GM12864 (cell line): ENCODE measurements around the gene ATP8B4.
"Not testable (repeated sequence)": the region's sequence is repeated elsewhere in the genome, so short reads cannot be mapped to it uniquely, and the experiment has no call there.

Source experiments
- DNase-seq: peaks from one replicate; pipeline ENCODE4 v3.0.0-alpha.2; 2011; ENCODE audit warnings: low read depth
- H3K4me3 ChIP-seq: 2 replicates; pipeline ENCODE4 v1.5.1; 2011; ENCODE audit warnings: mild to moderate bottlenecking, low read depth, low read length, control low read depth
- TF ChIP-seq, protein P1 (sequence below): IDR thresholded peaks from 2 replicates; pipeline ENCODE4 v1.5.1; 2011; ENCODE audit warnings: low read depth, mild to moderate bottlenecking, moderate library complexity, low read length, control low read depth, inconsistent platforms; ENCODE audit errors: missing control alignments

The ATP8B4 gene

DNA sequence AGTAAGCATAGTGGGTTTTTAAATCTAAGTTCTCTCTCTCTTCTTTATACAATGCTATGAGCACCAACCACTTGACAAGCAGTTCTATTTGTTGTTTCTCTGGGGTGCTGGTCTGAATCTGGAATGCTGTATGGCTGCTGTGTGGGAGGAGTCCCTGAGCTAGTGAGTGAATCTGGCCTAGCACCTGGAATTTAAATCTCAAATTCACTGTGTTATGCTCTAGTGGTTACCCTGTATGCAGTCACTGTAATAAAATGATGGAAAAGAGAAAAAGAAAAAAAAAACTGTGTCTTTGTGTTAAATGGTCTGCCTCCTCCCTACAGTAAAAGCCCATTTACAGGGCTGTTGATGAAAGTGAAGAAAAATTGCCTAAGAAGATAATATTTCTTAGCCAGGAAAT is 155.0 kb downstream of the ATP8B4 start:
- no peak overlapping the region for H3K4me3 ChIP-seq
- DNase-seq = no peak
- TF ChIP-seq, protein P1, sequence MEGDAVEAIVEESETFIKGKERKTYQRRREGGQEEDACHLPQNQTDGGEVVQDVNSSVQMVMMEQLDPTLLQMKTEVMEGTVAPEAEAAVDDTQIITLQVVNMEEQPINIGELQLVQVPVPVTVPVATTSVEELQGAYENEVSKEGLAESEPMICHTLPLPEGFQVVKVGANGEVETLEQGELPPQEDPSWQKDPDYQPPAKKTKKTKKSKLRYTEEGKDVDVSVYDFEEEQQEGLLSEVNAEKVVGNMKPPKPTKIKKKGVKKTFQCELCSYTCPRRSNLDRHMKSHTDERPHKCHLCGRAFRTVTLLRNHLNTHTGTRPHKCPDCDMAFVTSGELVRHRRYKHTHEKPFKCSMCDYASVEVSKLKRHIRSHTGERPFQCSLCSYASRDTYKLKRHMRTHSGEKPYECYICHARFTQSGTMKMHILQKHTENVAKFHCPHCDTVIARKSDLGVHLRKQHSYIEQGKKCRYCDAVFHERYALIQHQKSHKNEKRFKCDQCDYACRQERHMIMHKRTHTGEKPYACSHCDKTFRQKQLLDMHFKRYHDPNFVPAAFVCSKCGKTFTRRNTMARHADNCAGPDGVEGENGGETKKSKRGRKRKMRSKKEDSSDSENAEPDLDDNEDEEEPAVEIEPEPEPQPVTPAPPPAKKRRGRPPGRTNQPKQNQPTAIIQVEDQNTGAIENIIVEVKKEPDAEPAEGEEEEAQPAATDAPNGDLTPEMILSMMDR = no peak

DNA sequence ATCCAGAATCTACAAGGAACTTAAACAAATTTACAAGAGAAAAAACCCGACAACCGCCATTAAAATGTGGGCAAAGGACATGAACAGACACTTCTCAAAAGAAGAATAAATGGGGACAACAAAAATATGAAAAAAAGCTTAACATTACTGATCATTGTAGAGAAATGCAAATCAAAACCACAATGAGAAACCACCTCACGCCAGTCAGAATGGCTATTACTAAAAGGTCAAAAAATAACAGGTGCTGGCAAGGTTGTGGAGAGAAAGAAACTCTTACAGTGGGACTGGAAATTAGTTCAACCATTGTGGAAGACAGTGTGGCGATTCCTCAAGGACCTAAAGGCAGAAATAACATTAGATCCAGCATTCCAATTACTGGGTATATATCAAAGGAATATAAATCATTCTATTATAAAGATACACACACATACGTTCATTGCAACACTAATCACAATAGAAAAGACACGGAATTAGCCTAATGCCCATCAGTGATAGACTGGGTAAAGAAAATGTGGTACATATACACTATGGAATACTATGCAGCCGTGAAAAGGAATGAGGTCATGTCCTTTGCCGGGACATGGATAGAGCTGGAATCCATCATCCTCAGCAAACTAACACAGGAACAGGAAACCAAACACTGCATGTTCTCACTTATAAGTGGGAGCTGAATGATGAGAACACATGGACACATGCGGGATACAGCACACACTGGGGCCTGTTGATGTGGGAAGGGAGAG is 155.8 kb downstream of the ATP8B4 start:
- not testable (repeated sequence) for H3K4me3 ChIP-seq, DNase-seq

DNA sequence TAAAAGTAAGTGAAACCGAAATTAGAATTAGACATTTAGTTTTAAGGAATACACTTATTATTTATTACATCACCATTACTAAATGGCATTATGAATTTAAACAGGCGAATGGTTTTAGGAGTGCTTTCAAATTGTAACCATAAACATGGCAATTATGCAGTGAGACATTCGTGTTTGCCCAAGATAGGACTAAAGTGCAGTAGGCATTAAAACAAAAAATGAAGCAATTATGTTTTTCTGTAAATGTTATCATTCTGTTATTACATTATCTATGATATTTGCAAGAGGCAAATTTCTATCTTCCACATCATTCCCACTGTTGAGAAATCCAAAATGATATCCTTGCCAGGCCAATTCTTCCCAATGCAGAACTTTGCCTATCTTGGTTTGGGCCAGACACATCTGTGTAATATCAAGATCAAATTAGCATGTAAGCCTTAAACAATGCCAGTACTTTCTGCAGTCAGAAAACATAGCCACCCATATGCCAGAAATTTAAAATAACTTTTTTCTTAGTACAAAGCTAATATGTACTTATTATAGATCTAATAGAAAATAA is 156.9 kb downstream of the ATP8B4 start:
- no peak for DNase-seq
- TF ChIP-seq, protein P1 = no peak
- no peak overlapping the region for H3K4me3 ChIP-seq

DNA sequence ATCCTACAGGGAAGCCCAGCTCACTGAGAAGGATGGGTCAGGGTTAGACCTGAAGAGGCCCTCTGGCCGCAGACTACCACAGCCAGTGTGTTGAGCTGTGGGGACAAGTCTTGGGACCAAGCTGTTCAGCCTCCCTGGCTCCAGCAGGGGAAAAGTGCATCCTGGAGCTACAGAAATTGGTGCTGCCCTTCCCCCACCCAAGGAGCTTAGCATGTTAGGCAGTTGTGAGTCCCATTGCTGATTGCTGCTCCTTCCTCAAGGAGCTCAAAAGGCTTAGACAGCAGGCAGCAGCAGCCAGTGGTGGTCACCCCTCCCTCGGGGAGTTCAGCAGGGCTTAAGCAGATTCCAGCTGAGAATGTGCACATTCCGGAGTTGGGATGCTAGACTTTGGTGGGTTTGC is 165.6 kb downstream of the ATP8B4 start:
- no peak for DNase-seq
- TF ChIP-seq, protein P1 = no peak
- H3K4me3 ChIP-seq = no peak overlapping the region

DNA sequence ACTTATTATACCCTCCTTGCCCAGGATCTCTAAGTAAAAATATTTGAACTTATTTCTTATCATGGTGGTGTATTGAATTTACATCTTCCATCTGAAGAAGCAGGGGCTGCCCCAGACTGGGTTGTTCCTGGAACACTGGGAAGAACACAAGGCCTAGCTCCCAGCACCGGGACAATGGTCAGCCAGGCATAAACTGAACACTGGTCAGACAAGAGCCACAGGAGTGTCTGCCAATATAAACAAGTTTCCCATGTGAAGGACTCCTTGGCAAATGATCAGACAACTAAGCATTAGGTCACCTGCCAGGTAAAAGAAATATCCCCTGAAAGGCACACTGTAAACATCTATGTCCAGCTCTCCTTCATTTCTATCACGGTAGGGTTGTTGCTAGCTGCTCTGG is 172.4 kb downstream of the ATP8B4 start:
- no peak for DNase-seq
- no peak overlapping the region for H3K4me3 ChIP-seq
- TF ChIP-seq, protein P1 = no peak

DNA sequence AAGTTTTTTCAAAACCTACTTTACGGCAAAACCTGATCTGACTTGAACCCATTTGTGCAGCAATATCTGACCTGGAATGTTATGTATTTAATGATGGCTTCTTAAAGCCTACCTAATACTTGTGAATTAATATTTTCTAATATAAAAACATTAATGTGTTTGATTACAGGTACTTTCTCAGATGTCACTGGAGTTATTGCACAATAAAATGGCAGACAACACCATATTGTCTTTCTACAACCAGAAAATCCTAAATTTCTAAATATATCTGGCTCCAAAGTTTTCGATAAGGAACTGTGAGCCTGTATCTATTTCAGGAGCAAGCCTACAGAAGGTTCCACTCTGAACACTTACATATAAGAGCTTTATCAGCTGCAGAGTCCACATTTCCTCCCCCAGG is 184.5 kb downstream of the ATP8B4 start:
- TF ChIP-seq, protein P1 = no peak
- H3K4me3 ChIP-seq = no peak overlapping the region
- no peak for DNase-seq

DNA sequence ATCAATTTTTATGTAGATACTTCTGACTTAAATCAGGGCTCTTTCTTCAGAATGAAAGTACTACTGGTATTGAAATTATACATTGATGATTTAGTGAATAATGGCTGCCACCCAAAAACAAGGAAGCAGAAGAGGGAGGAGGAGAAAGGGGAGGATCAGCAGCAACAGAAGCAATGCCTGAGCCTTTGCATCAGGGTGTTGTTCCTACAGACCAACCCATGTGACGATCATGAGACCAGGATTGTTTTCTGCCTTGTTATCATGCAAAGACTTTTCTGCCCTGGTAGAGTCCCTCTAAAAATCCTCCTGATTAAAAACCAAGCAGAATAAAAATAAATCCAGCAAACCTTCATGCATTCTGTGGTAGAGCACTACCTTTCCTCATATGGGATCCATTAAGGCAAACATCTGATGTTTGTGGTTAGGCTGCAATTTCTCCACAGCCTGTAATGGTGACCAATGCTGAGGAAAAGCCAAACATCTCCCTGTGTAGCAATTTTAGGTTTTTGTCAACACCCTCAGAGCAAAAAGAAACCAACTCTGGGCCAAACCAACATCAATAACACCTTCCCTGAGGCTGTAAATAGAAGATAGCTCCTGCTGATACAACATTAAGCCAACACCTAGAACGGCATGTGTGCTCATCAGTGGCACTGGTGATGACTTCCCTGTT is 191.7 kb downstream of the ATP8B4 start:
- no peak for DNase-seq
- no peak overlapping the region for H3K4me3 ChIP-seq
- TF ChIP-seq, protein P1 = no peak
